Measurements from ENCODE around the gene DLEC1.

DLEC1 gene

GRCh38 chr3:38109580-38110313 is 70.7 kb downstream of the DLEC1 start:
- DNase-seq, result no peak

GRCh38 chr3:38110314-38111050 is 71.5 kb downstream of the DLEC1 start:
- no peak for DNase-seq

- DNase-seq, result no peak
These were observed 72.2 kb downstream of the DLEC1 start for GRCh38 chr3:38111201-38111600.

- DNase-seq, result no peak
These were observed 72.8 kb downstream of the DLEC1 start for GRCh38 chr3:38111696-38112377.

DNA sequence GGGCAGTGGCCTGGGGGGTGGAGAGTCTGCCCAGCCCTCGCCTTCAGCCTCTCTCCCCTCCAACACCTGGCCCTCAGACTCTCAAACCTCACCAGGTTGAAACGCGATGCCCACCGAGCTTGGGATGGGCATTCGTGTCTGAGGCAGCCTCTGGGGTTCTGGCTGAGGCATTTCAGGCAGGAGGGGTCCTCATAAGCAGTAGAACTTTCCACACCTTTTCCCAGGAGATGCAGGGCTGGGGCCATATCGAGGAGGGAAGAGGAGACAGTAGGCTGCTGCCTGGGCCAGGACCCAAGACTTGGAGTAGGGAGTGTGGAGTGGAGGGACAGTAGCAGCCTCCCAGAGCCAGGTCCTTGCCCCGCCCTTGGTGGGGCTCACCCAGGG is 73.4 kb downstream of the DLEC1 start:
- no peak for DNase-seq

DNA sequence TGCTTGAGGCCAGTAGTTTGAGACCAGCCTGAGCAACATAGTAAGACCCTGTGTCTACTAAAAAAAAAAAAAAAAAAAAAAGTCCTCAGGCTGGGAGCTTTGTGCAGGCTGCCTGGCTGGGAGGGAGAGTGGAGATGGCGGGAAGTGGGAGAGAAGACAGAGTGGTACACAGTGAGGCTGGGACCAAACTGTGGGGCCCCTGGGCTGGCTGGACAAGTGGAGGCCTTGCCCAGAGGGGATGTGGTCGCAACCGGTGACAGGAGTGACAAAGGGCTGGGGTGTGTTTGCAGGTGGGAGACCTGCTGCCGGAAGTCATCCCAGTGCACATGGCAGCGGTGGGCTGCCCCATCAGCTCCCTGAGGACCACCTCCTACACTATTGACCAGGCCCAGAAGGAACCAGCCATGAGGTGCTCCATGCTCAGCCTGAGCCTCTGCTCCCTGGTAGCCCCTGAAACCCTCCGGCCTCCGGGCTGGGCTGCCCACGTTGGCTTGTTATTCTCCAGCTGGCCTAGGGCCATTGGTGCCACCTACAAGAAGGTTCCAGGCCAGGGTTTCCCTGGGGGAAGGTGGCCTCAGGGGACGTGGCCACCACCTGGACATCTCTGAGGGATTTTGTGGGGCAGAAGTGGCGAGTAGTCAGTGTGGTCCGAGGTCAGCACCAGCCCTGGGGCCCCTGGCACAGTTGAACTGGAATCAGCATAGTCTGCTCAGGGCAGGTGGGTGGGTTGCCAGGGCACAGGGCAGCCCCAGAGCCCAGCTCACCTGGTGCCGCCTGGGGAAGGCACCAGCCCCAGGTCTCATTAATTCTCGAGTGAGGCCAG is 75.3 kb downstream of the DLEC1 start:
- no peak for DNase-seq

DNA sequence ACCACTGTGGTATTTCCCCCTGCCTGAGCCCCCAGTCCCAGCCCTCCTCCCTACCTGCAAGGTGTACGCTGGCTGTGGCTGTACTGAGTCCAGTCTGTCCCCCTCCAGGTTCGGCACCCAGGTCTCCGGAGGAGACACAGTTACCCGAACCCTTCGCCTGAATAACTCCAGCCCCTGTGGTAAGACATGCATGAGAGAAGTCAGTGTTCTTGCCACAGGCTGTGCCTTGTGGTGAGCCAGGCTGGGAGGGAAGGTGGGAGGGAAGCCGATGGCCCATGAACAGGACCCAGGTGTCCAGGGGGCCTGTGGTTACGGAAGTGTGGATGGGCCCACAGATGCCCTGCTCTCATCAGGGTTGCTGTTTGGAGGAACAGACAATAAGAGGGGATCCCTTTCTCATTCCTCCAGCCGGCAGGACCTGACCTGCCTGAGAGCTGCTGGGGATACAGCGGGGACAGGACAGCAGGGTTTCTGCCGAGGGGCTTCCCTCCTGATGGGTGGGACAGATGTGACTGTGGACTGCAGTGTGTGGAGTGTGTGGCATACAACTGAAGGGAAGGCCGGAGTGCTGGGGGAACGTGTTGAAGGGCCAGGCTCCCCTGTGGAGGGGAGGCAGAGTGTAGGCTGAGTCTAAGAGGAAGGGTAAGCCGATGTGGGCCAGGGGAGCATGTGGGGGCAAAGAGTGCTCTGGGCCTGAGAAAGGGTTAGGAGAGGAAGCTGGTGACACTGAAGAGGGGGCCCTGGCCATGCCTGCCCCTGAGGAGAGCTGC is 76.1 kb downstream of the DLEC1 start:
- DNase-seq, result no peak

- DNase-seq, result no peak
These were observed 76.8 kb downstream of the DLEC1 start for GRCh38 chr3:38115645-38116427.

- DNase-seq, result no peak
These were observed 77.6 kb downstream of the DLEC1 start for GRCh38 chr3:38116471-38117162.

DNA sequence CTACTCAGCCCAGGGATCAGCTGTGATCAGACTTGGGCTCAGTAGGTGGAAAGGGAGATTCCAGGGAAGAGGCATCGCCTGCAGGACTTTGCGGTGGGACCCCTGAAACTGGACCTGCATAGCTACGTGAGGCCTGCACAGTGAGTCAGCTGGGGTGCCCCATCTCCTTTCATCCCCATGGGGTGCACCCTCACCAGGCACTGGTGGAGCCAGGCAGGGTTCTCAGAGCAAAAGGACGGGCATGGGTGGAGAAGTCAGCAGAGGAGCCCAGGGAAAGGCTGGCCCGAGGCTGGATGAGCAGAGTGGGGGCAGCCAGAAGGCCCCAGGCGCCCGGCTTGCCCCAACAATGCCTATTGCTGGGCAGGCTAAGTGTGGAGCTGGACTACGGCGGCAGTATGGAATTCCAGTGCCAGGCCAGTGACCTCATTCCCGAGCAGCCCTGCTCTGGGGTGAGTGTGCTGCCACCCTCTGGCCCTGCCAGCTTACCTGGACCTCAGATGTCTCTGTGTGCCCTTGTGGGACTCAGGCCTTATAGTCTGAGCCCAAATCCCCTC is 78.2 kb downstream of the DLEC1 start:
- DNase-seq, result no peak

GRCh38 chr3:38117748-38118420 is 78.9 kb downstream of the DLEC1 start:
- DNase-seq, result peak; percentile 52

DNA sequence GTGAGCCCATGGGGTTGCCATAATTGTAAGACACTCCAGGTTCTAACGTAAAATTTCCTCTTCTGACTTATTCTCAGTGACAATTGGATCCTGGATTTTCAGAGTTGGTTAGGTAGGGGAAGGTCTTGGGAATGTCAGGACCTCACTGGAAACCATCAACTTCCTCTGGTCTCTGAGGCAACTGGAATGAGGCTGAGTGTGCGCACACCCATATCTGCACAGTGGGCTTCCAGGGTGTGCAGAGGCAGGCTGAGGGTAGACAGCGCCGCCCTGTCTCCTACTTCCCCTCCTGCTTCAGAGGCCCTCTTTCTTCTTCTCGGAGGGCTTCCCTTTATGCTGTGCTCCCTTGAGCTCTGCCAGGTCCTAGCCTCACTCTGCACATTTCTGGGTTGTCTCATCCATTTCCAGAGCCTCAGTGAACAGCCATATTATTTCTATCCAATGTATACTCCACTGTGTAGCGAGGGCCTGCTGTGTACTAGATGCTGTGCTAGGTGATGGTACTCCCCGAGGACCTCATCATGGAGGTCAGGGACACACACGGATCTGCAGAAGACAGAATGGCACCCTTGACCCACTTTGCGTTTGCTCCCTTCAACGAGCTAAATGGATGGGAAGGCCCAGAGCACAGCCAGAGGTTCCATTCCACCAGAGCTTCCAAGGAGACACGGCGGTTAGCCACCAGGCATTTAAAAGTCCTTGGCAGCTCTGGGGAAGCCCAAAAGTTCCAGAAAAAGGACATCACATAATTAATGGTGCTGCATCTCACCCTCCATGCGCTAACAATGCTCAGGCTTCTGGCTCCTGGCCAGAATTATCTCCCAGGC is 79.6 kb downstream of the DLEC1 start:
- no peak for DNase-seq

- no peak for DNase-seq
These were observed 80.2 kb downstream of the DLEC1 start for GRCh38 chr3:38119248-38119544.

DNA sequence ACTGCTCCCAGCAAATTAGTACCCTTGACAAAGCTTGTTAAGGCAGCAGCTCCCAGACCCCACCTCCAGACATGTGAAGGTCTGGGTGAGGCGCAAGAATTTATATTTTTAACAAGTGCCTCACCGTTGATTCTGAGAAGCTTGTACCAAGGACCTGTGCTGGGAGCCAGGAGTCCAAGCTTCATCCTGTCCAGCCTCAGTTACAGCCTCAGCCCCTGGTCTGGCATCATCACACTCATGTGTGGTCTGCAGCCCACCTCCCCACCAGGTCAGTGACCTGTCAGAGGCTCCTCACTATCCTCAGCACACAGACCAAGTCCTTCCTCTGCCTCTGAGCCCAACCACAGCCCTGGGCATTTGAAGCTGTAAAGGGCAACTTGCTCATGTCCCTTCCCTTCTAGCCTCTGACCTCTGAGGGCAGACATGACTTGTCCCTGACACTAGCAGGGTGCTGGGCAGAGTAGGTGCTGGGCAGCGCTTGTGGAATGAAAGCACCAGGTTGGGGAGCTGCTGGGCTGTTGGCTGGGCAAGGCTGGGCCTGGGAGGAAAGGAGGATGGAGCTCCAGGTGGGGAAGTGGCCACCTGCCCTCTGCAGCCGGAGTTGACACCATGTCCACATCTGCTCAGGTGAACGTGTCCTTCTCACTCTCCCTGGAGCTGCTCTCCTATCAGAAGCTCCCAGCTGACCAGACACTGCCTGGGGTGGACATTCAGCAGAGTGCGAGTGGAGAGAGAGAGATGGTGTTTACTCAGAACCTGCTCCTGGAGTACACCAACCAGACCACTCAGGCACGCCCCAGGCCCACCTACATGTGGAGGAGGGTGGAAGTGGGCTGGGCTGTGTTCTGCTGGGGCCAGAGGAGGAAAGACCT is 81.0 kb downstream of the DLEC1 start:
- no peak for DNase-seq

GRCh38 chr3:38120693-38121450 is 81.9 kb downstream of the DLEC1 start:
- DNase-seq, result no peak

DNA sequence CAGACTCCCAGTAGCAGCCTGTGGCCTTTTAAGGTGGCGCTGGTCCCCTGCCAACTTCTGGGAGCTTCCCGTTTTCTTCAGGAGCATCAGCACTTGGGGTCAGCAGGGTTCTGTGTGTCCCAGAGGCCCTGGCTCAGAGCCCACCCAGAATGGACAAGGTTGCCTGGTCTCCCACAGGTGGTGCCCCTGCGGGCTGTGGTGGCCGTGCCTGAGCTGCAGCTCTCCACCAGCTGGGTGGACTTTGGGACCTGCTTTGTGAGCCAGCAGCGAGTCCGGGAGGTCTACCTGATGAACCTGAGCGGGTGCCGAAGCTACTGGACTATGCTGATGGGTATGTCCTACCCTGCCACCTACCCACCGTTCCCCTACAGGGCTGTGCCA is 82.4 kb downstream of the DLEC1 start:
- DNase-seq, result no peak

DNA sequence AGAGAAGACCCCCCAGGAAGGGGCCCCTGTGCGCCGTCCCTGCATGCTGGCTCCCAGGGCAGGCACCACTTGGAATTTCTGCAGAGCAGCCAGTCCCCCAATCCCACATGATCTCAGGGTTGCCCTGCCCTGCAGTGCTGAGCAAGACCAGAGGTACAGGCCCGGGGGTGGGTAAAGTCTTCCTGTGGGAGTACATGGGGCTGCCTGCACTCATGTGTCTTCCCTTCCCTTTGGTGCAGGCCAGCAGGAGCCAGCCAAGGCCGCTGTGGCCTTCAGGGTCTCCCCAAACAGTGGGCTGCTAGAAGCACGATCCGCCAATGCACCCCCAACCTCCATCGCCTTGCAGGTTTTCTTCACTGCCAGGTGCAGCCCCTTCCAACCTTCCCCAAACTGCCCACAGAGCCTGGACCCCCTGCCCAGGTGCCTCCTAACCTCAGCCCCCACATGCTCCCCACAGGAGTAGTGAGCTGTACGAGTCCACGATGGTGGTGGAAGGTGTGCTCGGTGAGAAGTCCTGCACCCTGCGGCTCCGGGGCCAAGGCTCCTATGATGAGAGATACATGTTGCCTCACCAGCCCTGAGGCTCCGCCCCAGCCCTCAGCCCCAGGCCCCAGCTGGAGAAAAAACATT is 82.9 kb downstream of the DLEC1 start:
- DNase-seq, result no peak
